Measurements from ENCODE around the gene NCOA7. TPM values are rescaled to one million over a fixed set of nuclear protein-coding genes. Genes with fewer than 3 reads are reported as not detected.
"Not testable (repeated sequence)": the region's sequence is repeated elsewhere in the genome, so short reads cannot be mapped to it uniquely, and the experiment has no call there.

The NCOA7 gene
- total and polyA plus RNA-seq, 5 donors = 5.9 to 18.6 (median 16.9) TPM

GRCh38 chr6:125759184-125759902, 31.4 kb upstream of the NCOA7 start:
- intact Hi-C loops (cut with DNase I) = no loop called here
- Histone ChIP-seq H3K27me3 (ENCODE audit: control insufficient read depth, insufficient read depth) (peaks cover 2% of the 10 kb centered on the region), H3K9me3 (ENCODE audit: control insufficient read depth, low read length) (no peaks in the 10 kb centered on the region), H3K27ac (ENCODE audit: low read length) (no peak overlapping the region), H3K4me1 (ENCODE audit: control insufficient read depth, insufficient read depth, low read length) (no peaks in the 10 kb centered on the region), H3K4me3 (ENCODE audit: low read length) (no peak overlapping the region)
- peak; percentile 17 to 65 (median 50) for DNase-seq
- WGBS = 83% methylated on average over 42 of the region's 42 CpGs
- peak in 1 of 2 donors; percentile 43 for ATAC-seq

DNA sequence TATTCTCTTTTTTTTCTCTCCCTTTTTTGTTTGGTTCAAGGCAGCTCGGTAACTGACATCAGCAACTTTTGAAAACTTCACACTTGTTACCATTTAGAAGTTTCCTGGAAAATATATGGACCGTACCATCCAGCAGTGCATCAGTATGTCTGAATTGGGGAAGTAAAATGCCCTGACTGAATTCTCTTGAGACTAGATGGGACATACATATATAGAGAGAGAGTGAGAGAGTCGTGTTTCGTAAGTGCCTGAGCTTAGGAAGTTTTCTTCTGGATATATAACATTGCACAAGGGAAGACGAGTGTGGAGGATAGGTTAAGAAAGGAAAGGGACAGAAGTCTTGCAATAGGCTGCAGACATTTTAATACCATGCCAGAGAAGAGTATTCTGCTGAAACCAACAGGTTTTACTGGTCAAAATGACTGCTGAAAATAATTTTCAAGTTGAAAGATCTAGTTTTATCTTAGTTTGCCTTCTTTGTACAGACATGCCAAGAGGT, 30.8 kb upstream of the NCOA7 start:
- no peak overlapping the region for H3K4me3 ChIP-seq (ENCODE audit: low read length)
- intact Hi-C loops (cut with DNase I) = loop anchor here in 1 of 4 donors (10.0 kb wide), 1 partner anchor 615 kb away; no protein-coding TSS in a partner anchor
- ATAC-seq (no peak), DNase-seq (no peak)
- no peaks in the 10 kb centered on the region for H3K4me1 ChIP-seq (ENCODE audit: control insufficient read depth, insufficient read depth, low read length)
- H3K9me3 ChIP-seq (ENCODE audit: control insufficient read depth, low read length) = no peaks in the 10 kb centered on the region
- peaks cover 2% of the 10 kb centered on the region for H3K27me3 ChIP-seq (ENCODE audit: control insufficient read depth, insufficient read depth)
- no peak overlapping the region for H3K27ac ChIP-seq (ENCODE audit: low read length)
- WGBS = 73% methylated on average over 5 of the region's 5 CpGs

DNA sequence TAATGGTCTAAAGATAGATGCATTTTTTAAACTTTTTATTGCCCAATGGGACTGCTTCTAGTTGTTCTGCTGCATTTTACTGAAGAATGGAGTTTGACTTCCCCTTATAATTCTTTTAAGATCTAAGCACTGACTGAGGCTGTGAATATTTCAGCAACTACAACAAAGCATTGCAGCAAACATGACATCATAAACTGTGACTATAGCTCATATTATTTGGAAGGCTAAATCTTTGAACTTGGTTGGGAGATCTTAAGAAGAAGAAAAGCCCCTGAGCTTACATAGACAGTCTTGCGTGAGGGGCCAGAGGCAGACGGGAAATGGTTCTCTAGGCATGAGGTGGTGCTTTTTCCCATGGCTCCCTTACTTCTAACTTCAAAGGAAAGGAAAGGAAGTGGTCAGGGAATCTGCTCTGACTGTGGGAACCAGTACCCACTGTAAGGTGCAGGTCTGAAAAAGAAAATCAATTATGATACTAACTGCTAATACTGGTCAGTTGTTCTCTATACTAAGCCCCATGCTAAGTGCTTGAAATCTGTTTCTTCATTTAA, 26.6 kb upstream of the NCOA7 start:
- H3K27me3 ChIP-seq (ENCODE audit: control insufficient read depth, insufficient read depth) = peaks cover 2% of the 10 kb centered on the region
- no peak overlapping the region for H3K4me3 ChIP-seq (ENCODE audit: low read length)
- DNase-seq (no peak), ATAC-seq (no peak)
- intact Hi-C loops (cut with DNase I) = loop anchor here in 1 of 4 donors (10.0 kb wide), 1 partner anchor 619 kb away; no protein-coding TSS in a partner anchor
- H3K27ac ChIP-seq (ENCODE audit: low read length) = no peak overlapping the region
- no peaks in the 10 kb centered on the region for H3K4me1 ChIP-seq (ENCODE audit: control insufficient read depth, insufficient read depth, low read length)
- WGBS = 63% methylated on average over 2 of the region's 2 CpGs
- H3K9me3 ChIP-seq (ENCODE audit: control insufficient read depth, low read length) = no peaks in the 10 kb centered on the region

- H3K4me1 ChIP-seq (ENCODE audit: control insufficient read depth, insufficient read depth, low read length) = no peaks in the 10 kb centered on the region
- WGBS = 49% methylated on average over 1 of the region's 1 CpG
- ATAC-seq = no peak
- intact Hi-C loops (cut with DNase I) = loop anchor here (5.0 to 10.0 kb wide), 2 partner anchors 454 to 621 kb away; no protein-coding TSS in a partner anchor
- H3K27ac ChIP-seq (ENCODE audit: low read length) = no peak overlapping the region
- H3K27me3 ChIP-seq (ENCODE audit: control insufficient read depth, insufficient read depth) = peaks cover 2% of the 10 kb centered on the region
- DNase-seq = no peak
- H3K4me3 ChIP-seq (ENCODE audit: low read length) = no peak overlapping the region
- no peaks in the 10 kb centered on the region for H3K9me3 ChIP-seq (ENCODE audit: control insufficient read depth, low read length)
These were observed 24.8 kb upstream of the NCOA7 start for GRCh38 chr6:125765944-125766343.

- H3K4me1 ChIP-seq (ENCODE audit: control insufficient read depth, insufficient read depth, low read length) = no peaks in the 10 kb centered on the region
- H3K27me3 ChIP-seq (ENCODE audit: control insufficient read depth, insufficient read depth) = peaks cover 2% of the 10 kb centered on the region
- H3K9me3 ChIP-seq (ENCODE audit: control insufficient read depth, low read length) = no peaks in the 10 kb centered on the region
- 70% methylated on average over 4 of the region's 4 CpGs for WGBS
- DNase-seq (no peak), ATAC-seq (no peak)
- intact Hi-C loops (cut with DNase I) = loop anchor here (5.0 to 10.0 kb wide), 2 partner anchors 454 to 622 kb away; no protein-coding TSS in a partner anchor
- H3K4me3 ChIP-seq (ENCODE audit: low read length) = no peak overlapping the region
- H3K27ac ChIP-seq (ENCODE audit: low read length) = no peak overlapping the region
These were observed 24.1 kb upstream of the NCOA7 start for GRCh38 chr6:125766641-125767040.

DNA sequence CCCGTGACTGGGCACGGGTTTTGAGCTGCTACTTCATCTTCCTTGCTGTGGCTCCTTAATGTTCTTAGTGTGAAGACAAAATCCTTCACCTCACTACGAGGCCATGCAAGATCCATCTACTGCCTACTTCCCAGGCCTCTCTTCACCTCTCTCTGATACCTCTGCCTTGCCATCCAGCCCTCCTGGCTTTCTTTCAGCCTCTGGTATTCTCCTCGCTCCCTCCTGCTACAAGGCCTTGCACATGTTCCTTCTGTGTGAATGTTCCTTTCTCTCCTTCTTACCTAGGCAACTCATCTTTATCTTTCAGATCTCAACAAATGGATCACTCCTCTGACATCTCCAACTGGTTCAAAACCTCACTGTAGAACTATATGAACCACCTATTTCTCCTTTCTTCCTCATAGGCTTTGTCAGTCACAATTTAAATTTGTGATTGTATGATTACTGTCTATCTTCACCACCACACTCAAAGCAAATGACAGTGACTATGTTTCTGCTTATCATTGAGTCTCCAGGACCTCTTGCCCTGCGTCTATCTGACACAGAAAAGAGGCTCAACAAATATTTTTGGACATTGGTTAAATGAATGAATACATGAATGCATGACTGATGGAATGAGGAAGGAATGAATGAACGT, 21.5 kb upstream of the NCOA7 start:
- DNase-seq (no peak), ATAC-seq (no peak)
- Histone ChIP-seq H3K27ac (ENCODE audit: low read length) (no peak overlapping the region), H3K9me3 (ENCODE audit: control insufficient read depth, low read length) (no peaks in the 10 kb centered on the region), H3K4me3 (ENCODE audit: low read length) (no peak overlapping the region), H3K4me1 (ENCODE audit: control insufficient read depth, insufficient read depth, low read length) (no peaks in the 10 kb centered on the region), H3K27me3 (ENCODE audit: control insufficient read depth, insufficient read depth) (no peaks in the 10 kb centered on the region)
- intact Hi-C loops (cut with DNase I) = loop anchor here (2.0 to 10.0 kb wide), 3 partner anchors 457 to 624 kb away; no protein-coding TSS in a partner anchor
- 70% methylated on average over 6 of the region's 6 CpGs for WGBS

- ATAC-seq (no peak), DNase-seq (no peak)
- 66% methylated on average over 4 of the region's 4 CpGs for WGBS
- no peak overlapping the region for H3K27ac ChIP-seq (ENCODE audit: low read length)
- no peak overlapping the region for H3K4me3 ChIP-seq (ENCODE audit: low read length)
- intact Hi-C loops (cut with DNase I) = no loop called here
- H3K9me3 ChIP-seq (ENCODE audit: control insufficient read depth, low read length) = no peaks in the 10 kb centered on the region
- H3K27me3 ChIP-seq (ENCODE audit: control insufficient read depth, insufficient read depth) = no peaks in the 10 kb centered on the region
- no peaks in the 10 kb centered on the region for H3K4me1 ChIP-seq (ENCODE audit: control insufficient read depth, insufficient read depth, low read length)
These were observed 17.1 kb upstream of the NCOA7 start for GRCh38 chr6:125773387-125774341.

GRCh38 chr6:125776107-125776826, 14.5 kb upstream of the NCOA7 start:
- WGBS = 73% methylated on average over 14 of the region's 14 CpGs
- H3K4me3 ChIP-seq (ENCODE audit: low read length); H3K9me3 ChIP-seq (ENCODE audit: control insufficient read depth, low read length); ATAC-seq; DNase-seq; H3K27ac ChIP-seq (ENCODE audit: low read length); intact Hi-C loops (cut with DNase I); H3K4me1 ChIP-seq (ENCODE audit: control insufficient read depth, insufficient read depth, low read length); H3K27me3 ChIP-seq (ENCODE audit: control insufficient read depth, insufficient read depth): not testable (repeated sequence)

DNA sequence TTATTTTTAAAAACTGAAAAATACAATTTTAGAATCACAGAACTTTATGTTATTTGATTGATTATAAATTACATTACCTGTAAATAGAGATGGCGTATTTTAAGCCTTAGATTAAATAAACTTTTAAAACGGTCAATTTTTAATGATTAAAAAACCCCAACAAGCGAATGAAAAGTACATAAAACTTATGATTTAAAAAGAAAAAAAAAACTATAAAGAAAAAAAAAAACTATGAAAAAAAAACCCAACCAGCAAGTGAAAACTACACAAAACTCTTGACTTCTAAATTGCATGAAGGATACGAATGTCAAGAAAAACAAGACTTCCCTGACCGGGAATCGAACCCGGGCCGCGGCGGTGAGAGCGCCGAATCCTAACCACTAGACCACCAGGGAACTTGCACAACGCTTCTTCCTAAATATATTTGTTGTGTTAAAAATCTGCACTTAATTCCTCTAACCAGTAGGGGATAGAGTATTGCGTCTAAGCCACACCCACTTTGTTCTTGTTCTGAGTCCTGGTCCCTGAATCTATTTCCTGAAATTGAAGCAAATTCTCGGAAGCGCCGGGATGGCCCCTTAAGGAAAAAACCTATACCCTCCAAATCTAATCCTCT, 10.7 kb upstream of the NCOA7 start:
- ATAC-seq = peak; percentile 97 to 98
- H3K4me1 ChIP-seq (ENCODE audit: control insufficient read depth, insufficient read depth, low read length) = no peaks in the 10 kb centered on the region
- peak; percentile 75 to 91 (median 88) for DNase-seq
- peak overlapping the region; percentile 90 for H3K4me3 ChIP-seq (ENCODE audit: low read length)
- WGBS = 14% methylated on average over 17 of the region's 17 CpGs
- no peaks in the 10 kb centered on the region for H3K9me3 ChIP-seq (ENCODE audit: control insufficient read depth, low read length)
- H3K27me3 ChIP-seq (ENCODE audit: control insufficient read depth, insufficient read depth) = no peaks in the 10 kb centered on the region
- intact Hi-C loops (cut with DNase I) = loop anchor here in 3 of 4 donors (5.0 kb wide), 2 partner anchors 177 to 192 kb away; partner anchors contain the start of gene HINT3 (in 2 of the 3)
- H3K27ac ChIP-seq (ENCODE audit: low read length) = peak overlapping the region; percentile 96
